Activated T-cell treated with anti-CD3 and anti-CD28 coated beads, Interleukin-2, amount 50 U/mL, for 72 hours (primary cell): ENCODE results near the gene LRRC38. TPM values are rescaled to one million over a fixed set of nuclear protein-coding genes. Genes with fewer than 3 reads are reported as not detected.
A peak's percentile ranks its signal among the peaks of the same experiment; 100 is the strongest.

Source experiments
- ATAC-seq, 2 donors: fragments of 150-1000 bp; cut with Tn5 transposase; replicated peaks in 1 of 2; 2 replicates each; pipeline ENCODE4 v1.10.0; 2021; ENCODE audit warnings: moderate library complexity in 2 of 2, mild to moderate bottlenecking in 1 of 2
- DNase-seq, 2 donors: peaks; one replicate each; pipeline ENCODE4 v3.0.0; 2021 to 2022; ENCODE audit warnings: mixed read lengths in 1 of 2
- H3K27ac Mint-ChIP-seq: one replicate; pipeline ENCODE4 v1.8.0; 2022; ENCODE audit warnings: mild to moderate bottlenecking, moderate library complexity, mixed read lengths
- H3K27me3 Mint-ChIP-seq: one replicate; pipeline ENCODE4 v1.8.0; 2022; ENCODE audit warnings: low read depth, mixed read lengths
- H3K36me3 Mint-ChIP-seq, 2 donors: one replicate each; pipeline ENCODE4 v1.8.0; 2022; ENCODE audit warnings: mixed read lengths in 2 of 2, mild to moderate bottlenecking in 1 of 2; ENCODE audit not compliant: insufficient read depth in 2 of 2
- H3K4me1 Mint-ChIP-seq: one replicate; pipeline ENCODE4 v1.8.0; 2022; ENCODE audit warnings: low read depth, mixed read lengths
- H3K4me3 Mint-ChIP-seq, 2 donors: one replicate each; pipeline ENCODE4 v1.8.0; 2022; ENCODE audit warnings: mild to moderate bottlenecking in 2 of 2, mixed read lengths in 2 of 2, moderate library complexity in 2 of 2
- H3K9me3 Mint-ChIP-seq, 2 donors: one replicate each; pipeline ENCODE4 v1.8.0; 2022; ENCODE audit warnings: mixed read lengths in 2 of 2
- total RNA-seq, 2 donors: library from RNA; stranded (reverse); gene quantifications; one replicate each; pipeline ENCODE4 v1.2.3, GENCODE V29; 2022

Gene LRRC38
- total RNA-seq, 2 donors from 2014 or later, result not detected

- H3K27ac Mint-ChIP-seq, result no peak overlapping the region
- H3K27me3 Mint-ChIP-seq, result peaks cover 14% of the 10 kb centered on the region
- H3K4me1 Mint-ChIP-seq, result no peaks in the 10 kb centered on the region
- no peaks in the 10 kb centered on the region for H3K9me3 Mint-ChIP-seq
- H3K36me3 Mint-ChIP-seq, result no peaks in the 10 kb centered on the region
- DNase-seq (no peak), ATAC-seq (no peak)
- H3K4me3 Mint-ChIP-seq, result no peak overlapping the region
Observed at GRCh38 chr1:13510499-13510898, 3.3 kb downstream of the LRRC38 start.

- no peaks in the 10 kb centered on the region for H3K36me3 Mint-ChIP-seq
- no peak overlapping the region for H3K27ac Mint-ChIP-seq
- H3K4me3 Mint-ChIP-seq, result no peak overlapping the region
- H3K4me1 Mint-ChIP-seq, result no peaks in the 10 kb centered on the region
- ATAC-seq, result no peak
- no peak for DNase-seq
- no peaks in the 10 kb centered on the region for H3K9me3 Mint-ChIP-seq
- H3K27me3 Mint-ChIP-seq, result peaks cover 13% of the 10 kb centered on the region
Observed at GRCh38 chr1:13507075-13507474, 6.7 kb downstream of the LRRC38 start.

GRCh38 chr1:13505020-13505419 lies 8.8 kb downstream of the LRRC38 start:
- Mint-ChIP-seq H3K4me3 (no peak overlapping the region), H3K4me1 (no peaks in the 10 kb centered on the region), H3K27ac (no peak overlapping the region), H3K36me3 (no peaks in the 10 kb centered on the region), H3K9me3 (no peaks in the 10 kb centered on the region), H3K27me3 (peaks cover 5% of the 10 kb centered on the region)
- DNase-seq (no peak), ATAC-seq (no peak)

- H3K9me3 Mint-ChIP-seq, result no peaks in the 10 kb centered on the region
- no peak overlapping the region for H3K27ac Mint-ChIP-seq
- H3K27me3 Mint-ChIP-seq, result peaks cover 5% of the 10 kb centered on the region
- no peak for ATAC-seq
- H3K4me1 Mint-ChIP-seq, result no peaks in the 10 kb centered on the region
- H3K4me3 Mint-ChIP-seq, result no peak overlapping the region
- H3K36me3 Mint-ChIP-seq, result no peaks in the 10 kb centered on the region
- no peak for DNase-seq
Observed at GRCh38 chr1:13500806-13501205, 13.0 kb downstream of the LRRC38 start.

GRCh38 chr1:13499422-13499821 lies 14.4 kb downstream of the LRRC38 start:
- Mint-ChIP-seq H3K27ac (no peak overlapping the region), H3K9me3 (no peaks in the 10 kb centered on the region), H3K4me3 (no peak overlapping the region), H3K27me3 (peaks cover 5% of the 10 kb centered on the region), H3K4me1 (no peaks in the 10 kb centered on the region), H3K36me3 (no peaks in the 10 kb centered on the region)
- ATAC-seq, result no peak
- DNase-seq, result no peak

- Mint-ChIP-seq H3K4me1 (no peaks in the 10 kb centered on the region), H3K27ac (no peak overlapping the region), H3K9me3 (no peaks in the 10 kb centered on the region), H3K4me3 (no peak overlapping the region), H3K36me3 (no peaks in the 10 kb centered on the region), H3K27me3 (peaks cover 5% of the 10 kb centered on the region)
- DNase-seq (no peak), ATAC-seq (no peak)
Observed at GRCh38 chr1:13498553-13498952, 15.2 kb downstream of the LRRC38 start.

GRCh38 chr1:13495186-13495585 lies 18.6 kb downstream of the LRRC38 start:
- H3K4me3 Mint-ChIP-seq, result no peak overlapping the region
- no peaks in the 10 kb centered on the region for H3K9me3 Mint-ChIP-seq
- H3K27me3 Mint-ChIP-seq, result no peaks in the 10 kb centered on the region
- no peak overlapping the region for H3K27ac Mint-ChIP-seq
- no peaks in the 10 kb centered on the region for H3K36me3 Mint-ChIP-seq
- no peak for ATAC-seq
- no peak for DNase-seq
- H3K4me1 Mint-ChIP-seq, result no peaks in the 10 kb centered on the region

GRCh38 chr1:13494712-13495111 lies 19.1 kb downstream of the LRRC38 start:
- no peaks in the 10 kb centered on the region for H3K4me1 Mint-ChIP-seq
- H3K9me3 Mint-ChIP-seq, result no peaks in the 10 kb centered on the region
- H3K36me3 Mint-ChIP-seq, result no peaks in the 10 kb centered on the region
- no peak overlapping the region for H3K27ac Mint-ChIP-seq
- ATAC-seq, result no peak
- peaks cover 3% of the 10 kb centered on the region for H3K27me3 Mint-ChIP-seq
- H3K4me3 Mint-ChIP-seq, result no peak overlapping the region
- no peak for DNase-seq

GRCh38 chr1:13494025-13494424 lies 19.8 kb downstream of the LRRC38 start:
- Mint-ChIP-seq H3K4me3 (no peak overlapping the region), H3K27me3 (peaks cover 5% of the 10 kb centered on the region), H3K4me1 (no peaks in the 10 kb centered on the region), H3K9me3 (no peaks in the 10 kb centered on the region), H3K36me3 (no peaks in the 10 kb centered on the region), H3K27ac (no peak overlapping the region)
- peak; percentile 2 to 14 for DNase-seq
- ATAC-seq, result peak in 1 of 2 donors; percentile 51

GRCh38 chr1:13492711-13493110 lies 21.1 kb downstream of the LRRC38 start:
- DNase-seq (no peak), ATAC-seq (no peak)
- Mint-ChIP-seq H3K27me3 (peaks cover 5% of the 10 kb centered on the region), H3K36me3 (no peaks in the 10 kb centered on the region), H3K9me3 (no peaks in the 10 kb centered on the region), H3K27ac (no peak overlapping the region), H3K4me3 (no peak overlapping the region), H3K4me1 (no peaks in the 10 kb centered on the region)

GRCh38 chr1:13487957-13488356 lies 25.8 kb downstream of the LRRC38 start:
- no peaks in the 10 kb centered on the region for H3K9me3 Mint-ChIP-seq
- ATAC-seq (no peak), DNase-seq (no peak)
- H3K4me3 Mint-ChIP-seq, result no peak overlapping the region
- no peaks in the 10 kb centered on the region for H3K4me1 Mint-ChIP-seq
- peaks cover 24% of the 10 kb centered on the region for H3K27me3 Mint-ChIP-seq
- no peak overlapping the region for H3K27ac Mint-ChIP-seq
- no peaks in the 10 kb centered on the region for H3K36me3 Mint-ChIP-seq

- Mint-ChIP-seq H3K36me3 (no peaks in the 10 kb centered on the region), H3K4me1 (no peaks in the 10 kb centered on the region), H3K4me3 (no peak overlapping the region), H3K27me3 (peaks cover 24% of the 10 kb centered on the region), H3K9me3 (no peaks in the 10 kb centered on the region), H3K27ac (no peak overlapping the region)
- DNase-seq, result no peak
- no peak for ATAC-seq
Observed at GRCh38 chr1:13487143-13487868, 26.5 kb downstream of the LRRC38 start.

GRCh38 chr1:13483946-13484345 lies 29.9 kb downstream of the LRRC38 start:
- no peaks in the 10 kb centered on the region for H3K36me3 Mint-ChIP-seq
- H3K27me3 Mint-ChIP-seq, result peaks cover 19% of the 10 kb centered on the region
- DNase-seq (no peak), ATAC-seq (no peak)
- H3K27ac Mint-ChIP-seq, result no peak overlapping the region
- no peaks in the 10 kb centered on the region for H3K9me3 Mint-ChIP-seq
- H3K4me1 Mint-ChIP-seq, result peaks cover 7% of the 10 kb centered on the region
- no peak overlapping the region for H3K4me3 Mint-ChIP-seq

- H3K4me1 Mint-ChIP-seq, result peaks cover 11% of the 10 kb centered on the region
- H3K27ac Mint-ChIP-seq, result no peak overlapping the region
- no peak for DNase-seq
- H3K36me3 Mint-ChIP-seq, result no peaks in the 10 kb centered on the region
- H3K27me3 Mint-ChIP-seq, result peaks cover 17% of the 10 kb centered on the region
- ATAC-seq, result no peak
- H3K4me3 Mint-ChIP-seq, result no peak overlapping the region
- no peaks in the 10 kb centered on the region for H3K9me3 Mint-ChIP-seq
Observed at GRCh38 chr1:13482600-13482999, 31.2 kb downstream of the LRRC38 start.
